ENCODE results near the gene RPL10A.

Gene RPL10A

GRCh38 chr6:35492258-35492973, 24.2 kb downstream of the RPL10A start:
- no peak for DNase-seq (ENCODE audit: low read depth in 2 of 2)

GRCh38 chr6:35492974-35493284, 24.7 kb downstream of the RPL10A start:
- no peak for DNase-seq (ENCODE audit: low read depth in 2 of 2)

GRCh38 chr6:35493307-35493983, 25.2 kb downstream of the RPL10A start:
- no peak for DNase-seq (ENCODE audit: low read depth in 2 of 2)

DNA sequence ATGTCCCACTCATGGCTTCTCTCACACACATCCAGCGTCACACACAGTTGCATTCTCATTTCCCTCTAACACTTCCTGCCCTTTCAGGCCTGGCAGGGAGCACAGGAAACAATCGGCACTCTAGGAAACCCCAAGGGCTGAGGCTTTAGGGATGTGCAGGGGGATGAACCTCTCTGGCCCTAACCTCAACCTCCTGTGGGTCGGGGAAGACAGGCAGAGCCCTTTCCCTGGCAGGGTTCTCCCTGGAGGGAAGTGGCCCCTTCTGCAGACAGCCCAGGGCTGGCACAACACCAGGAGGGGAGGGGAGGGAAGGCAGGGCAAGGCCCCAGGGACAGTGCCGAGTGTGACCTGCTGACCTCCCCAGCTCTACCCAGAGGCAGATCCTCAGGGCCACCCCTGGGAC, 26.0 kb downstream of the RPL10A start:
- DNase-seq (ENCODE audit: low read depth in 2 of 2), result no peak

DNA sequence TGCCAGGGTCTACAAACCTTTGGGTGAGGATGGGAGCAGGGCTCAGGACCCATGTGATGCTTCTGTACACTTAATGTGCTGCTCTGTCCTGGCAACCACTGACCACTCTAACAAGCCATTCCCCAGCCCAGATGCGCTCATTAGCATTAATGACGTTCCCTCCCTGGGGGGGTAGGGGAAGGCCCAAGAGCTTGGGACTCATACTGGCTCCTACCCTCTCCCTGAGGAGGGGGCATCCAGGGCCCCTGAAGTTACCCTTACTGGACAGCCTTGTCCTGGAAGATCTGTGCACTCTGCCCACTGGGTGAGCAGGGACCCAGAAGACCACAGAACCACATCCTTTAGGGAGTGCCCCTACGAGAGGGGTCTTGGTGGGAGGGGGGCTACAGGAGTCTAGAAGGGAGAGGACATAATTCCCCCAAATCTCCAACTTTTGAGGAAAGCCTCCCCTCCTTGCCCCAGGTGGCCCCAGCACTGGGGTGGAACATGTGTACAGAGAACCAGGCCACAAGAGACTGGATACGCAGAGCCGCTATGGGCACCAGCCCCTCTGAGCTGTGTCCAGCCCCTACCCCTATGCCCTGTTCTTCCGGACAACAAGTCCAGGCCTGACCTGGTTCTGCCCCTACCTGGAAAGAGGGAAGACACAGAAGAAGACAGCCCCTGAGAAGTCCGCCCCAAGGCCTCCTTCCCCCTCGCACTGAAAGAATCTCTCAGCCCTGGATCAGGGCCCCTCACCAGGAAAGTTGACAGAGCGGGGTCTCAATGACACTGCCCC, 27.2 kb downstream of the RPL10A start:
- DNase-seq (ENCODE audit: low read depth in 2 of 2), result no peak

DNA sequence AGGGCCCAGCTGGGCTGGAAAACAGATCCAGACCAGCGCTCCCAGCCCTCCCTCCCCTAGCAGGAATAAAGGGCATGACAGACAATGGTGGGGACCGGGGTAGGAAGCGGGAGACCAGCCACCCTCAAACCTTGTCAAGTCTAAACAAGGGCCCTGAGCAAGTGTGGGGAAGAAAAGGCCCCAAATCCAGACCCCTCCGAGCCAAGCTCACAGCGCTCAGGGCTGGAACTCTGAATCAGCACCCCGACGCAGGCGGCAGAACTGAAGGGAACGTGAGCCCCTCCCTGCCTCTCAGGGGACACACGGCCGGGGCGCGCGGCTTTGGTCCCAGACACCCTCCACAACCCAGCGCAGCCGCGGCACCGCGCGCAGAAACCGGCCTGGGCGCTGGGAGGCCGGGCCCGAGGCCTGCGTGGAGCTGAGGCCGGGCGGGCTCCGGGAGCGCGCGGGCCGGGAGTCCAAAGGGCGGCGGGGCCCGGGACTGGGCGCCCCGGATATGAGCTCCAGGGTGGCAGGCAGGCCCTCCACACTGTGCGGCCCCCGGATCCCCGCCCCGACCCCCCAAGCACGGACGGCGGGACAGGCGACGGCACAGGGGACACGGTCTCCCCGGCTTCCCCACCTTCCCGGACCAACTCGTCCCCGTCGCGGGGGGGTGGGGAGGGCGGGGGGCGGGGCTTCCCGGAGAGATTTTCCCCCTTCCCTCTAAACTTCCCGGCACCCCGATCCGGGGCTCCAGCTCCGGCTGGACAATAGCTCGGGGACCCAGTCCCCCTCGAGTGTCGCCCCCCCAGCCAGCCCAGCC, 28.0 kb downstream of the RPL10A start:
- no peak for DNase-seq (ENCODE audit: low read depth in 2 of 2)

GRCh38 chr6:35496841-35497570, 28.8 kb downstream of the RPL10A start, which contains the start of gene TEAD3:
Gene TEAD3, minus strand, starts transcription at chr6:35497079.
- DNase-seq (ENCODE audit: low read depth in 2 of 2), result no peak

DNA sequence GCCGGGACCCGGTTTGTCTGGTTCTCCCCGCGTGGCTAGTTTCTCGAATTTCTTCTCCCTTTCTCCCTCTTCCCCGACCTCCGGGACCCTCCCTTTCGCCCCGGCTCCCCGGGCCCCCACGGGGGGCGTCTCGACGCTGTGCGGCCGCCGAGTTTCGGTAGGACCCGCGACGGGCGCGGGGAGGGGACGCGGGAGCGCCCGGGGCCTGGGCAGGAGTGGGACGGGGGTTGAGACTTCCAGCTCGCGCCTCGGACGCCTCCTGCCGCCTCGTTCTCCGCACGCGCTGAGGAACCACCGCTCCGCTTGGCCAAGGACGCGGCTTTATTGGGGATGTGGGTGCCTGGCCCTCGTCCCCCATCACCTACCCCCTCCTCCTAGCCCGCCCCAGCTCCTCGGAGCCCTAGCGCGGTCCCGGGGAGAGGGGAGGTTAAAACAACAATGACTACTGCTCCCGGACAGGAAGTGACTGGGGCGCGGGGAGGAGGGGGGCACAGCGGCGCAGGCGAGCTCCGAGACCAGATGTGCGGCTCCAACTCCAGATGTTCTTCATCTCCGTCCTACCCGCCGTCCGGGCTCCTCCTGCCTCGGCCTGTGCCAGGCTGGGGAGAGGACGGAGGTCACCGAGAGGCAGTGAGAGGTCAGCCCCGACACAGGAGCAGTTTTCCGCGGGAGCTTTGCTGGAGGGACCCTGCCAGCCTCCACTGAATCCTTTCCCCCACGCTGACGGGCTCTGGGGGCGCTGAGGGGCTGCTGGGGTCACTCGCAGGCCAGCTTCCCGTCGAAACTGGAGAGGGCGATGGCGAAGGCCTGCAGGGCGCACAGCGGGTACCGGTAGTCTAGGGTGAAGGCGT, 29.6 kb downstream of the RPL10A start:
- DNase-seq (ENCODE audit: low read depth in 2 of 2), result no peak

DNA sequence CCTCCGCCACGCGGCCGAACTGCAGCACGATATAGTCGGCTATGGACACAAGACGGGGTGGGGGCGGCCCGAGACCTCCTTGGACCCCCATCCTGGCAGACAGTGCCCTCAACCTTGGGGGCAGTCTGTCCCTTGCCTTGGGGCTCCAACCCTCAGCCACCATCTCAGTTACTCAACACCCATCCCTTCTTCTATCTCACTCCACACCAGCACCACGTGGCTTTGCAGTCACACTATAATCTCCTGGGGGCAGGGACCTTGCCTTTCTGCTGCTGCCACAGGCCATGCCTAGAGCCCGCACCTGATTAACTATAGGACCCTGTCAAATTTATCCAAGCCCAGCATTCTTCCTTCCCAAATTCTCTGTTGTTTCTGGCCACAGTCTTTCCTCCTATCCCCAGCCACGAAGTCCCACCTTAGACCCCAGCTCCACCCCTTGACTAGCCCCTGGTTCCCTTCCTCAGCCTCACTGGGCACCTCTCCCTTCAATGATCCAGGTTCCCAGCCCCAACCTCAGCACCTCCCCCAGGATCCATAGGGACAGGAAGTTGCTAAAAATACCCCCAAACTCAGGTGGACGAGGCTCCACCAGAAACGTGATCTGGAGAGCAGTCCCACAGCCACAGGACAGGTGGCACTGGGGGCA, 30.3 kb downstream of the RPL10A start:
- no peak for DNase-seq (ENCODE audit: low read depth in 2 of 2)

DNA sequence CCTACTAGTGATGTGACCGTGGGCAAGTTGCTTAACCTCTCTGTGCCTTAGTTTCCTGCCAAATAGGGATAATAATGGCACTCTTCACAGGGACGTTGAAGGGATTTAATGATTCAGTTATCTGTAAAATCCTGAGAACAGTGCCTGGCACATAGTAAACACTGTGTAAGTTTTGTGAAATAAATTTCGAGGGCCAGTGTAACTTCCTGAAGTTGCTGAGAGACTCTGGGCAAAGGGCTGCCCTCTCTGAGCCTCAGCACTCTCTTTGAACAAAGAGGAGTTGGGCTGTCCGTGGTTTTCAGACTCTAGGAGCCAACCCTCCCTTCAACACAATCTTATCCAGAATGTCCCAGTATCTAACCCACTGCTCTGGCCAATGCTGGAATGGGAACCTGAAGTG, 31.2 kb downstream of the RPL10A start:
- DNase-seq (ENCODE audit: low read depth in 2 of 2), result no peak

DNA sequence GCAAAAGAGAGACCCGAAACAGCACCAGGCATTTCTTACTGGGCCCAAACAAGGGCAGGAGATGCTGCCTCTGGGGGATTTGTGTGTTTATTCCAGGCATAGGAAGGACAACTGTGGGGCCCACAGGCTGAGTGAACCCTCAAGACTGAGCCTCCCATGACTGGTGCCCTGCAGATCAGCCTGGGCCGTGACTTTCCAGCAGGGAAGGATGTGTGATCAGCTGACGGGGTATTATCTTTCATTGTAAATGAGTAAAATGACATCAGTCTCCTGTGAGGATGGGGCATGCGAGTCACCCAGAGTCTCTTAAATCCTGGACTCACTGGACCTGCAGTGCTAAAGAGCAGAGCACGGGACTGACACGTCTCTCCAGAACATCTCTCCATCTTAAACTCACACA, 32.6 kb downstream of the RPL10A start:
- no peak for DNase-seq (ENCODE audit: low read depth in 2 of 2)

DNA sequence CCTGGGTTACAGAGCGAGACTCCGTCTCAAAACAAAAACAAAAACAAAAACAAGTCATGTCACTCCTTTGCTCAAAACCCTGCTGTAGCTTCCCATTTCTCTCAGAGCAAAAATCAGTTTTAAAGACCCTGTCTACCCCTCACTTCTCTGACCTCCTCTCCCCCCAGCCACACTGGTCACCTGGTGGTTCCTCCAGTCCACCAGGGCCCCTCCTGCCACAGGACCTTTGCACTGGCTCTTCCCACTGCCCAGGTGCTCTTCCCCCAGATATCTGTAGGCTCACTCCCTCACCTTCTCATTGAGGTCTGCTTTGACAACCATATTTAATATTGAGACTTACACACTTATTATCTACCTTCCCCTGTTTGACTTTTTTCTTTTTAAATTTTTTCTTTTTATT, 33.6 kb downstream of the RPL10A start:
- no peak for DNase-seq (ENCODE audit: low read depth in 2 of 2)

- DNase-seq (ENCODE audit: low read depth in 2 of 2), result no peak
These were observed 35.3 kb downstream of the RPL10A start for GRCh38 chr6:35503534-35503933.

GRCh38 chr6:35505999-35506412, 37.8 kb downstream of the RPL10A start:
- no peak for DNase-seq (ENCODE audit: low read depth in 2 of 2)

DNA sequence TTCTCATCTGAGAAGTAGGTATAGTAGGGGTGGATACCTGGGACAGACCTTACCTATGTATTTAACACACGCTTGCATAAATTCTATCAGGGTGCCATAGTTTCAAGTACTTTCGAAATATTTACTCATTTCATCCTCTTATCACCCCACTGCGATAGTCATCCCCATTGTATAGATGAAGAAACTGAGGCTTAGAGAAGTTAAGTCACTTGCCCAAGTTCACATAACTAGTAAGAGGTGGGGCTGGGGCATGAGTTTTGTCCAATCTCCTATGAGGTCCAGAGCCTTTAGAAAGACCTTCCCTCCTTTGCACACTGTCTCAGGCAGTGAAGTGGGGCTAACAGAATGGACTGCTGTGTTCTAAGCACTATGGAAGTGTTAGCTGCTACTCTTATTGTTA, 38.3 kb downstream of the RPL10A start:
- no peak for DNase-seq (ENCODE audit: low read depth in 2 of 2)

DNA sequence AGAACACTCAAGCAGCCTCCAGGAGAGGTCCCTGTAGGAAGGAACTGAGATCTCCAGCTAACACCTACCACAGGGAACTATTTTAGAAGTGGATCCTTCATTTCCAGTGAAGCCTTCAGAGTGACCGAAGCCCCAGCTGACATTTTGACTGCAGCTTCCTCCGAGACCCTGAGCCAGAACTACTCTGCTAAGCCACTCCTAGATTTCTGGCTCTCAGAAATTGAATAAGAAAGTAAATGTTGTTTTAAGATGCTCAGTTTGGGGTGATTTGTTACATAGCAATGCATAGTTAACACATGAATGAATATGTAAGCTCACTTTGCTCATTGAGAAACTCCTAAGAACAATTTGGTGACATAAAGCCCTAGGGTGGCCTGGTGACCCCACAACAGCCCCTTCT, 39.0 kb downstream of the RPL10A start:
- DNase-seq (ENCODE audit: low read depth in 2 of 2), result no peak

DNA sequence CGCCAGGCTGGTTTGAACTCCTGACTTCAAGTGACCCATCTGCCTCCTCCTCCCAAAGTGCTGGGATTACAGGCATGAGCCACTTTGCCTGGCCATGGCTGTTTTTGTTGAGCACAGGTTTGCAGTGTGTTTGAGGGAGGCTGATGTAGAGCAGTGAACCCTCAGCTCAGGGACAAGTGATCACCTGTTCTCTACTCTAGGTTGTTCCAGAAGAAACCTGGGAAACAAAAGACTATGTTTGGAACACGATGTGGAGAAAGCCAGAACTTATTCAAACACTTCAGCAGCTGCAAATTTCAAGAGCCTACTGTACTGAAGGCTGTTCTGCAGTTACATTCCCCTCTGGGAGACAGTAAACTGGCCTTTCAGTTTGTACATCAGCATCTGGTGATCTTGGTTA, 39.8 kb downstream of the RPL10A start:
- no peak for DNase-seq (ENCODE audit: low read depth in 2 of 2)

- DNase-seq (ENCODE audit: low read depth in 2 of 2), result no peak
These were observed 40.3 kb downstream of the RPL10A start for GRCh38 chr6:35508542-35508941.

DNA sequence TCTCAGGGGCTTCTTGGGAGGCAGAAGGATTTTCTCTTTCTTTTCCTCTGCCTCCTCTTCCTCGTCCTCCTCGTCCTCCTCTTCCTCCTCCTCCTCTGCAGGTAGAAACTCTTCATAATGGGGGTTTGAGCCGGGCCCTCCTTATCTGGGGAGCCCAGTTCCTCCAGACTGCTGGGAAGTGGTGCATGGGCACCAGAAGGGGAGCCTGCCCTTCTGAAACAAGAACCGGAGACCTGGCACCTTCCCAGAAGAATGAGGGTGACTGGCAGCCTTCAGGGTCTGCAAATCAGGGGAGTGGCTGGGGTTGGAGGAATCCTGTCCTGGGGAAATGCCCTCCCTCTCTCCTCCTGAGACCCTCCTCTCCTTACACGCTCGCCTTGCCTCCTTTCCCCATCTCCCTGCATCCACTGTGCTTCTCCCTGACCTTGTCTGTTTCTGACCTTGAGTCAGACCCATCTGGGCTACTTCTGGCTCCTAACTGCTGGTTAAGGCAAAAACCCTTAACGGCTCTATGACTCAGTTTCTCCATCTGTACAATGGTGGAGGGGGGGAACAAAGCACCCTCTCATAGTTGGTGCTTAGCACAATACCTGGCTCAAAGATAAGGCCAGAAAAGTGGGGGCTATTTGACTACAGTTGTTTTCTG, 42.8 kb downstream of the RPL10A start:
- DNase-seq (ENCODE audit: low read depth in 2 of 2), result no peak

DNA sequence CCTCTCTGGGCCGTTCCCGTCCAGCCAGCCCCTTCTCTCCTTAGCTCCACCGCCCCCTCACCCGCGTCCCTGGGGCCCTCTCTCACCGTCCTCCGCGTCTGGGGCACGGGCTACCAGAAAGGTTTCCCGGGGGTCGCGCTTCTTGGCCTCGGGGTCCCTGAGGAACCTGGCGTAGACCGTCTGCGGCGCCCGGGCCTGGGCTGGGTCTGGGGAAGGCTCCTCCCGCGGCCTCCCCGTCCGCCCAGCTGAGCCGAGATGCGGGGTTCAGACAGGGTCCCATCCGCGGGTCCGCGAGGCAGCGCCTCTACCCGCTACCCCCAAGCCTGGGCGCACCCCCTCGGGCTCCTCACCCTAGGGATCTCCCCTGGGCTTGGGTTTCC, 43.4 kb downstream of the RPL10A start:
- no peak for DNase-seq (ENCODE audit: low read depth in 2 of 2)

Measured in stimulated activated CD8-positive, alpha-beta memory T cell treated with anti-CD3 and anti-CD28 coated beads, Interleukin-2, amount 100 ng/mL, for 48 hours (primary cell).